Esophagus squamous epithelium (tissue), 5 donors: ENCODE data around the gene SHMT2. TPM values are rescaled to one million over a fixed set of nuclear protein-coding genes. Genes with fewer than 3 reads are reported as not detected.
A peak's percentile ranks its signal among the peaks of the same experiment; 100 is the strongest.

ENCODE experiments used
- DNase-seq: peaks from one replicate; lab custom pipeline; 2025; lab: John Stamatoyannopoulos, UW
- H3K27ac ChIP-seq, 4 donors: fragments of 200-600 bp; sonication (generic); one replicate each; pipeline ENCODE4 v1.5.1; 2016 to 2019; ENCODE audit warnings: mild to moderate bottlenecking in 1 of 4
- H3K27me3 ChIP-seq, 4 donors: fragments of 200-600 bp; sonication (generic); 1 replicate in 3 of 4; 2 replicates in 1 of 4; pipeline versions ENCODE4 v1.5.1 to v1.6.0; 2017 to 2021; ENCODE audit warnings: antibody characterized with exemption in 1 of 4
- H3K36me3 ChIP-seq, 3 donors: fragments of 200-600 bp; sonication (generic); one replicate each; pipeline ENCODE4 v1.5.1; 2016 to 2019
- H3K4me1 ChIP-seq, 3 donors: fragments of 200-600 bp; sonication (generic); one replicate each; pipeline ENCODE4 v1.5.1; 2017 to 2019
- H3K4me3 ChIP-seq, 4 donors: fragments of 200-600 bp; sonication (generic); 1 replicate in 3 of 4; 2 replicates in 1 of 4; pipeline ENCODE4 v1.5.1; 2016 to 2019; ENCODE audit warnings: mild to moderate bottlenecking in 2 of 4, moderate library complexity in 1 of 4
- H3K9me3 ChIP-seq, 3 donors: fragments of 200-600 bp; sonication (generic); one replicate each; pipeline ENCODE4 v1.5.1; 2016 to 2019
- POLR2A ChIP-seq, 4 donors: fragments of 450-650 bp; IDR thresholded peaks; one replicate each; pipeline ENCODE4 v1.6.1; 2017; ENCODE audit warnings: antibody characterized with exemption in 4 of 4, mild to moderate bottlenecking in 4 of 4, moderate library complexity in 3 of 4
- WGBS, 2 donors: methylation state at CpG; one replicate each; pipeline ENCODE4 v1.1.5; 2018; 5-methylcytosine and 5-hydroxymethylcytosine counted together
- intact Hi-C: fragments of 100-400 bp; cut with DNase I; formaldehyde crosslinking; loops from one replicate; pipeline ENCODE4 v1.15.0; 2022
- total RNA-seq, 4 donors: library from RNA; depleted of rRNA; stranded (reverse); fragments of >200 nt; gene quantifications; one replicate each; pipeline ENCODE4 v1.1.0, GENCODE V29; 2016
- TF ChIP-seq, protein P1 (sequence below), 6 experiments: fragments of 450-650 bp in 4 of 6; fragments of 200-600 bp in 2 of 6; sonication (generic) in 2 of 6; IDR thresholded peaks; one replicate each; pipeline ENCODE4 v1.5.1; 2016 to 2019; ENCODE audit warnings: antibody characterized with exemption in 6 of 6, mild to moderate bottlenecking in 4 of 6, moderate library complexity in 4 of 6
- donor health status: DM: yes; HTN: yes; CAD: no.

Gene SHMT2
- total RNA-seq, 4 donors from 2014 or later: 56.1 to 104 (median 76.6) TPM

DNA sequence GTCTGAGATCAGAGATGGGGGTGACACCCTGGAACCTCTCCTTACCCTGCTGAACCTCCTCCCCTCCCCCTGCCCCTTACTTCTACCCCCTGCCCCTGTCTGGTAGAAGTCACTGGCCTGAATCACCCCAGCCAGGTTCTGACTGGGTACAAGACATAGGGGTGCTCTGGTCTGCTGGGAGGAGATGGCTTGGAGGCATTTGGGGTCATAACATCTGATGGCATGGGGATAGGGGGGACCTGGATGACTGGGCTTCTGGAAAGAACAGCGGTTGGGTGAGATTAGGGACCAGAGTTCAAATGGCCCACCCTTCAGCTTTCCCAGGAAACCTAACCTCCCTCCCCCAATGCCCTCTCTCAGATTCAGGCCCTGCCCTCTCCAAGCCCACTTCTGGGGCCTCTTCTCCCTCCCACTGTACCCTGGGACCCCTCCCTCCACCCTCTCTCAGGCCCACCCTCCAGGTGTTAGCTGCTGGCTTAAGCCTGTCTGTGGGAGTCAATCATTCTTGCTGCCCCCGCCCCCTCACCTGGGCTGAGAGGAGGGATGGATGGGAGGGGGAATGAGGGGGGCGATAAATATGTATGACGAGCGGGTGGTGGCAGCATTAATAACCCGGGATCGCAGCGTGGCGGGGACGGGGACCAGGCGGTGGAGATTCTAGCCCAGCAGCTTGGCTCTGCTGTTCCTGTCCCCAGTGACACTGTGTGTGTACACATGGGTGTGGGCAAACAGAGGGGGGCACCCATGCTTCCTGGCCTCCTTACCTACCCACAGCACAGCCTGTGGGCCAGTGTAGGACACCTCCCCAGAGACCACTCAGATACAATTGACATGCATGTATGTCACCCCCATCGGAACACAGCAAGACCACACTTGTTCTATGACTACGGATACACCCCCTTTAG, 7.0 kb upstream of the SHMT2 start:
- intact Hi-C loops: no loop called here
- WGBS, 2 donors: 46 to 60% methylated on average over 3 to 10 of the region's 13 CpGs

DNA sequence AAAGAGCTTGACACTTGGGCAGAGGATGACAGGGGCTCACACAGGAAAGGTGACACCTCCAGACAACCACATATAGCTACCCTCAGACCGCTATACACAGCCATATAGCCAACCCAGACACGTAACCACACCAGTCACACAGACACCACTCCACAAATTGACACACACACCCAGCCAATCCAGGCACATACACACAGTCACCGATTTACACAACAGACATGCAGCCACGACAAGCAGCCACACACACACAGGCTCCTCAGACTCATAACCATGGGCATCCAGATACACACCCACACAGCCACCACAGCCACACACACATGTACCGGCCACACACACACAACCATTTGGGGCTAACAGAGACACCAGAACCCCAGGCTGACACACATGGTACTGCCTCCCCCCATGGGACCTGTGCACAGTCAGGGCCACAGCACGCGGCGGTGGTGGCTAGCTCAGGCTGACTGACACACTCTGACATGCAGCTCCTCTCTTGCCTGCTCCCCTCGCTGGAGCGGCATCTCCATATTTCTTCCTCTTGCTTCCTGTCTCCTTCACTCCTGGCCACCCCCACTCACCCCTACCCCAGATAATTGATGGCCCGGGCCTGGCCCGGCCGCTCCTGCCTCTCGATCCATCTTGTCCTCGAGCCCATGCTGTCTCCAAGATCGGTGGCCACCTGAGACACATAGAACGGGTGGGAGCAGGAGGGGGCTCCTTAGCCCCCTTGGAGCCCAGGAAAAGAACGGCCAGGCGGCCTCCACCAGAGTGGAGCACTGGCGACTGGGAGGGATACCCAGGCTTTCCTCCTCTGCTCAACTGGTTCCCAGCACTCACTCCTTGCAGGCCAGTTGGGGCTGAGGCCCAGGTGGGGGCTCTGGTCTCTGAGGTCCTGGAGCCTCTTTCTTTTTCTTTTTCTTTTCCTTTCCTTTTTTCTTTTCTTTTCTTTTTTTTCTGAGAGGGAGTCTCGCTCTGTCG, 6.0 kb upstream of the SHMT2 start:
- 78 to 80% methylated on average over 11 to 21 of the region's 22 CpGs for WGBS, 2 donors
- H3K9me3 ChIP-seq: no peaks in the 10 kb centered on the region
- peaks cover 9 to 53% (median 12%) of the 10 kb centered on the region in 3 donors for H3K4me1 ChIP-seq
- DNase-seq: no peak
- no peak for TF ChIP-seq POLR2A (IDR thresholded peaks at IDR 0.05)
- TF ChIP-seq, protein P1, sequence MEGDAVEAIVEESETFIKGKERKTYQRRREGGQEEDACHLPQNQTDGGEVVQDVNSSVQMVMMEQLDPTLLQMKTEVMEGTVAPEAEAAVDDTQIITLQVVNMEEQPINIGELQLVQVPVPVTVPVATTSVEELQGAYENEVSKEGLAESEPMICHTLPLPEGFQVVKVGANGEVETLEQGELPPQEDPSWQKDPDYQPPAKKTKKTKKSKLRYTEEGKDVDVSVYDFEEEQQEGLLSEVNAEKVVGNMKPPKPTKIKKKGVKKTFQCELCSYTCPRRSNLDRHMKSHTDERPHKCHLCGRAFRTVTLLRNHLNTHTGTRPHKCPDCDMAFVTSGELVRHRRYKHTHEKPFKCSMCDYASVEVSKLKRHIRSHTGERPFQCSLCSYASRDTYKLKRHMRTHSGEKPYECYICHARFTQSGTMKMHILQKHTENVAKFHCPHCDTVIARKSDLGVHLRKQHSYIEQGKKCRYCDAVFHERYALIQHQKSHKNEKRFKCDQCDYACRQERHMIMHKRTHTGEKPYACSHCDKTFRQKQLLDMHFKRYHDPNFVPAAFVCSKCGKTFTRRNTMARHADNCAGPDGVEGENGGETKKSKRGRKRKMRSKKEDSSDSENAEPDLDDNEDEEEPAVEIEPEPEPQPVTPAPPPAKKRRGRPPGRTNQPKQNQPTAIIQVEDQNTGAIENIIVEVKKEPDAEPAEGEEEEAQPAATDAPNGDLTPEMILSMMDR (IDR thresholded peaks at IDR 0.05): no peak
- H3K27ac ChIP-seq: no peak overlapping the region
- no peak overlapping the region for H3K4me3 ChIP-seq
- intact Hi-C loops: no loop called here
- no peaks in the 10 kb centered on the region for H3K36me3 ChIP-seq
- H3K27me3 ChIP-seq: peaks cover 0 to 88% (median 29%) of the 10 kb centered on the region in 4 donors

More for the DNA sequence above, 7.0 kb upstream of the SHMT2 start:
- Histone ChIP-seq H3K36me3 (no peaks in the 10 kb centered on the region), H3K4me1 (peaks cover 15 to 61% (median 15%) of the 10 kb centered on the region in 3 donors), H3K27ac (no peak overlapping the region), H3K4me3 (no peak overlapping the region), H3K27me3 (peaks cover 0 to 97% (median 32%) of the 10 kb centered on the region in 4 donors), H3K9me3 (no peaks in the 10 kb centered on the region)
- TF ChIP-seq, protein P1 (IDR thresholded peaks at IDR 0.05): no peak
- no peak for TF ChIP-seq POLR2A (IDR thresholded peaks at IDR 0.05)
- DNase-seq: no peak

DNA sequence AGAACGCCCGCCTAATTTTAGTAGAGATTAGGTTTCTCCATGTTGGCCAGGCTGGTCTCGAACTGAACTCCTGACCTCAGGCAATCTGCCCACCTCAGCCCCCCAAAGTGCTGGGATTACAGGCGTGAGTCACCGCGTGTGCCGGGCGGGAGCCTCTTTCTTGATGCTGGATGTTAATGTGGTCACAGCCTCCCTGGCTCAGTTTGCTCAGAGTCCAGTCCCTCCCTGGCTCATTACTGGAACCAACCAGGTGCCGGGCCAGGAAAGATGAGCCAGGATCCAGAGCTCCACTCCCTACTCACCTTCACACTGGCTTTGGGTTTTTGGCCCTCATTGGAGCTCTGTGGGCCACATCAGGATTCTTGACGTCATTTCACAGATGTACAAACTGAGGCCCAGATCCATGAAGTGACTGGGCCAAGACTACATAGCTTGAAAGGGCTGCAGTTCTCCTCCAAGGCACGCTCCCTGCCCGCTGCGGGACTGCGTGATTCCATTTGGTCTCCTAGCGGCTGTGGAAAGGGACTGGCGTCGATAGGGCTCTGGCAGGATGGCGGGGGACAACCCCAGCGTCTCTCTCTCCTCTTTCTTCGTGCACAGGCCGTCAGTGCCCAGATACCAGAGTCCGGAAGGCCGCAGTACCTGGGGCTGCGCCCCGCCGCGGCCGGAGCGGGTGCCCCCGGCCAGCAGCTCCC, 5.1 kb upstream of the SHMT2 start:
- intact Hi-C loops: no loop called here
- no peaks in the 10 kb centered on the region for H3K9me3 ChIP-seq
- TF ChIP-seq, protein P1 (IDR thresholded peaks at IDR 0.05): no peak
- no peak for TF ChIP-seq POLR2A (IDR thresholded peaks at IDR 0.05)
- no peak overlapping the region for H3K27ac ChIP-seq
- peak overlapping the region in 1 of 4 donors; percentile 32 for H3K4me3 ChIP-seq
- H3K27me3 ChIP-seq: peaks cover 0 to 78% (median 26%) of the 10 kb centered on the region in 4 donors
- DNase-seq: no peak
- peaks cover 12 to 54% (median 14%) of the 10 kb centered on the region in 3 donors for H3K4me1 ChIP-seq
- no peaks in the 10 kb centered on the region for H3K36me3 ChIP-seq
- WGBS, 2 donors: 69 to 80% methylated on average over 3 to 5 of the region's 30 CpGs

DNA sequence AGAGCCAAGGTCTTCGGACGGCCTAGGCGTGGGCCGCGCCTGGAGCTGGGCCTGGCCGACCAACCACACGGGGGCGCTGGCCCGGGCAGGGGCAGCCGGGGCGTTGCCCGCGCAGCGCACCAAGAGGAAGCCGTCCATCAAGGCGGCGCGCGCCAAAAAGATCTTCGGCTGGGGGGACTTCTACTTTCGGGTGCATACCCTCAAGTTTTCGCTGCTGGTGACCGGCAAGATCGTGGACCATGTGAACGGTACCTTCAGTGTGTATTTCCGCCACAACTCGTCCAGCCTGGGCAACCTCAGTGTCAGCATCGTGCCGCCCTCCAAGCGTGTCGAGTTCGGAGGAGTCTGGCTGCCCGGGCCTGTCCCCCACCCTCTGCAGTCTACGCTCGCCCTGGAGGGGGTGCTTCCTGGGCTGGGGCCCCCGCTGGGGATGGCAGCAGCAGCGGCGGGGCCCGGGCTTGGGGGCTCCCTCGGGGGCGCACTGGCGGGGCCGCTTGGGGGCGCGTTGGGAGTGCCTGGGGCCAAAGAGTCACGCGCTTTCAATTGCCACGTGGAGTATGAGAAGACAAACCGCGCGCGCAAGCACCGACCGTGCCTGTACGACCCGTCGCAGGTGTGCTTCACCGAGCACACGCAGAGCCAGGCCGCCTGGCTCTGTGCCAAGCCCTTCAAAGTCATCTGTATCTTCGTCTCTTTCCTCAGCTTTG, 4.4 kb upstream of the SHMT2 start:
- Histone ChIP-seq H3K4me1 (peaks cover 15 to 54% (median 15%) of the 10 kb centered on the region in 3 donors), H3K4me3 (peak overlapping the region in 1 of 4 donors; percentile 32), H3K27ac (no peak overlapping the region), H3K27me3 (peaks cover 0 to 71% (median 23%) of the 10 kb centered on the region in 4 donors), H3K36me3 (no peaks in the 10 kb centered on the region), H3K9me3 (no peaks in the 10 kb centered on the region)
- WGBS, 2 donors: 12 to 69% methylated on average over 8 to 14 of the region's 61 CpGs
- intact Hi-C loops: no loop called here
- DNase-seq: no peak
- TF ChIP-seq, protein P1 (IDR thresholded peaks at IDR 0.05): peak; percentile 42 to 63 (median 46)
- TF ChIP-seq POLR2A (IDR thresholded peaks at IDR 0.05): no peak
